ENCODE data around the gene LUZP2. TPM values are rescaled to one million over a fixed set of nuclear protein-coding genes. Genes with fewer than 3 reads are reported as not detected.

The LUZP2 gene
- polyA plus RNA-seq, 1 donor from 2014 or later: 15.5 TPM

DNA sequence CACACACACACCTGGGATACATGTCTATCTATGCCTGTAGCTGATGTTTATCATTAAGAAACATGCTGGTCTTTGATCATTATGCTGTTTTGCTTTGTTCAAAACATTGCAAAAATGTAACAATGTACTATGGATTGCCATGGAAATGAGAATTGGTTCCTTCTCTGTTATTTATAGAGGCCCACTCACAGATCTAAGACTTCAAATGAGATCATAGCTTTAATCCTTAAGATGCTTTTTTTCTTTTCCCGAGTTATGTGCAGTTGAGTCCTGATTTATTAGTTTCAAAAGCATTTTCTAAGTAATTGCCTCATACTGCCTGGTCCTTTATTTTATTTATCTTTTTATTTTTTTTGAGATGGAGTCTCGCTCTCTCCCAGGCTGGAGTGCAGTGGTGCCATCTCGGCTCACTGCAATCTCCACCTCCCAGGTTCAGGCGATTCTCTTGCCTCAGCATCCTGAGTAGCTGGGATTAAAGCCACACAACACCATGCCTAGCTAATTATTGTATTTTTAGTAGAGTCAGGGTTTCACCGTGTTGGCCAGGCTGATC, 131.4 kb downstream of the LUZP2 start:
- Histone ChIP-seq H3K9me2 (ENCODE audit: insufficient read depth, low read length) (no peaks in the 10 kb centered on the region), H3K27me3 (ENCODE audit: insufficient read depth, low read depth, low read length) (no peaks in the 10 kb centered on the region), H3K9me3 (ENCODE audit: low read length) (no peaks in the 10 kb centered on the region), H3K36me3 (ENCODE audit: insufficient read depth, low read length) (no peaks in the 10 kb centered on the region), H3K27ac (ENCODE audit: low read length) (no peak overlapping the region), H3K4me2 (ENCODE audit: low read length) (no peak overlapping the region), H3K79me2 (replicated peaks; ENCODE audit: insufficient read depth, low read length) (no peaks in the 10 kb centered on the region), H4K20me1 (ENCODE audit: insufficient read depth) (no peaks in the 10 kb centered on the region), H2AFZ (ENCODE audit: low read depth, low read length) (no peak overlapping the region), H3F3A (ENCODE audit: insufficient read depth, low read length, poor library complexity, severe bottlenecking) (no peaks in the 10 kb centered on the region), H3K9ac (ENCODE audit: low read length) (no peak overlapping the region), H3K4me3 (ENCODE audit: low read length) (no peak overlapping the region)
- TF ChIP-seq RAD21 (conservative IDR thresholded peaks at IDR 0.05) (no peak), TAF1 (IDR thresholded peaks at IDR 0.05; ENCODE audit: low read depth) (no peak), SMC3 (conservative IDR thresholded peaks at IDR 0.05; ENCODE audit: poor library complexity) (no peak), EZH2 (IDR thresholded peaks at IDR 0.05; ENCODE audit: borderline replicate concordance, insufficient read depth, low read length, poor library complexity, severe bottlenecking) (no peak), POLR2AphosphoS5 (IDR thresholded peaks at IDR 0.05) (no peak)
- TF ChIP-seq, protein P1, sequence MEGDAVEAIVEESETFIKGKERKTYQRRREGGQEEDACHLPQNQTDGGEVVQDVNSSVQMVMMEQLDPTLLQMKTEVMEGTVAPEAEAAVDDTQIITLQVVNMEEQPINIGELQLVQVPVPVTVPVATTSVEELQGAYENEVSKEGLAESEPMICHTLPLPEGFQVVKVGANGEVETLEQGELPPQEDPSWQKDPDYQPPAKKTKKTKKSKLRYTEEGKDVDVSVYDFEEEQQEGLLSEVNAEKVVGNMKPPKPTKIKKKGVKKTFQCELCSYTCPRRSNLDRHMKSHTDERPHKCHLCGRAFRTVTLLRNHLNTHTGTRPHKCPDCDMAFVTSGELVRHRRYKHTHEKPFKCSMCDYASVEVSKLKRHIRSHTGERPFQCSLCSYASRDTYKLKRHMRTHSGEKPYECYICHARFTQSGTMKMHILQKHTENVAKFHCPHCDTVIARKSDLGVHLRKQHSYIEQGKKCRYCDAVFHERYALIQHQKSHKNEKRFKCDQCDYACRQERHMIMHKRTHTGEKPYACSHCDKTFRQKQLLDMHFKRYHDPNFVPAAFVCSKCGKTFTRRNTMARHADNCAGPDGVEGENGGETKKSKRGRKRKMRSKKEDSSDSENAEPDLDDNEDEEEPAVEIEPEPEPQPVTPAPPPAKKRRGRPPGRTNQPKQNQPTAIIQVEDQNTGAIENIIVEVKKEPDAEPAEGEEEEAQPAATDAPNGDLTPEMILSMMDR (IDR thresholded peaks at IDR 0.05; ENCODE audit: poor library complexity, severe bottlenecking): no peak

DNA sequence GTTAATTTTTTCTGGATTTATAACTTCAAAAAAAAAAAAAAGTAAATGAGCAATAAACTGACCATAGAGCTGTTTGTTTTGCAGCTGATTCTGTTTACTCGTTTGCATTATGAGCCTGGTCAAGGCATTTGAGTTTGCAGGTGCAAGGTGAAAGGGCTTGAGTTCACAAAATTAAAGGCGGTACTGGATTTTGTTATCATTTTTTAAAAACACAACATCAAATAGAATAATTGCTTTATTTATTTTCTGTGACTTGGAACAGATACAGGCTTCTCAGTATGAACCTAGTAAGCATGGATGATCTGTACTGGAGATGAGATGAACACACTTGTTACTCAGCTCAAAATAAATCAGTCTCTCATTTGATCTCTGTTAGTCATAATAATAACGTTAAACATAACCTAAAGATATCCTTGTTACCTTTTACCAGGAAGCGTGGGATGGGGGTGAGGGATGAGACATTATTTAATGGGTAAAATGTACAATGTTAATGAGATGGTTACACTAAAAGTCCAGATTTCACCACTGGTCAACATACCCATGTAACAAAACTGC, 137.8 kb downstream of the LUZP2 start:
- no peaks in the 10 kb centered on the region for H3K36me3 ChIP-seq (ENCODE audit: insufficient read depth, low read length)
- H3K9me3 ChIP-seq (ENCODE audit: low read length): no peaks in the 10 kb centered on the region
- no peaks in the 10 kb centered on the region for H3K79me2 ChIP-seq (replicated peaks; ENCODE audit: insufficient read depth, low read length)
- no peaks in the 10 kb centered on the region for H3F3A ChIP-seq (ENCODE audit: insufficient read depth, low read length, poor library complexity, severe bottlenecking)
- H3K4me3 ChIP-seq (ENCODE audit: low read length): no peak overlapping the region
- no peaks in the 10 kb centered on the region for H3K27me3 ChIP-seq (ENCODE audit: insufficient read depth, low read depth, low read length)
- TF ChIP-seq RAD21 (conservative IDR thresholded peaks at IDR 0.05) (no peak), SMC3 (conservative IDR thresholded peaks at IDR 0.05; ENCODE audit: poor library complexity) (no peak)
- no peak overlapping the region for H3K4me2 ChIP-seq (ENCODE audit: low read length)
- no peak overlapping the region for H2AFZ ChIP-seq (ENCODE audit: low read depth, low read length)
- no peaks in the 10 kb centered on the region for H4K20me1 ChIP-seq (ENCODE audit: insufficient read depth)
- no peak overlapping the region for H3K9ac ChIP-seq (ENCODE audit: low read length)
- no peak overlapping the region for H3K27ac ChIP-seq (ENCODE audit: low read length)
- no peaks in the 10 kb centered on the region for H3K9me2 ChIP-seq (ENCODE audit: insufficient read depth, low read length)

- no peak overlapping the region for H3K9ac ChIP-seq (ENCODE audit: low read length)
- H3K79me2 ChIP-seq (replicated peaks; ENCODE audit: insufficient read depth, low read length): no peaks in the 10 kb centered on the region
- no peaks in the 10 kb centered on the region for H3K9me3 ChIP-seq (ENCODE audit: low read length)
- no peak overlapping the region for H2AFZ ChIP-seq (ENCODE audit: low read depth, low read length)
- no peaks in the 10 kb centered on the region for H3K9me2 ChIP-seq (ENCODE audit: insufficient read depth, low read length)
- TF ChIP-seq POLR2AphosphoS5 (IDR thresholded peaks at IDR 0.05) (no peak), EZH2 (IDR thresholded peaks at IDR 0.05; ENCODE audit: borderline replicate concordance, insufficient read depth, low read length, poor library complexity, severe bottlenecking) (no peak), TAF1 (IDR thresholded peaks at IDR 0.05; ENCODE audit: low read depth) (no peak), MXI1 (conservative IDR thresholded peaks at IDR 0.05; ENCODE audit: poor library complexity, severe bottlenecking) (no peak), EP300 (conservative IDR thresholded peaks at IDR 0.05; ENCODE audit: poor library complexity, severe bottlenecking) (no peak), SMC3 (conservative IDR thresholded peaks at IDR 0.05; ENCODE audit: poor library complexity) (no peak)
- no peaks in the 10 kb centered on the region for H4K20me1 ChIP-seq (ENCODE audit: insufficient read depth)
- H3K36me3 ChIP-seq (ENCODE audit: insufficient read depth, low read length): no peaks in the 10 kb centered on the region
- H3K27me3 ChIP-seq (ENCODE audit: insufficient read depth, low read depth, low read length): no peaks in the 10 kb centered on the region
- no peak overlapping the region for H3K4me2 ChIP-seq (ENCODE audit: low read length)
- no peak overlapping the region for H3K27ac ChIP-seq (ENCODE audit: low read length)
- no peaks in the 10 kb centered on the region for H3F3A ChIP-seq (ENCODE audit: insufficient read depth, low read length, poor library complexity, severe bottlenecking)
- H3K4me3 ChIP-seq (ENCODE audit: low read length): no peak overlapping the region
These were observed 138.9 kb downstream of the LUZP2 start for GRCh38 chr11:24635588-24636290.

Data from neural cell (in vitro differentiated cells).